ENCODE measurements around the gene ATP6V0C. TPM values are rescaled to one million over a fixed set of nuclear protein-coding genes. Genes with fewer than 3 reads are reported as not detected.

The ATP6V0C gene
- total RNA-seq, 1 experiment from 2014 or later: 260 TPM

- H3K4me3 Mint-ChIP-seq (ENCODE audit: low read depth, unreplicated experiment): no peak overlapping the region
- no peaks in the 10 kb centered on the region for H3K9me3 Mint-ChIP-seq (ENCODE audit: low read depth, unreplicated experiment)
- no peaks in the 10 kb centered on the region for H3K4me1 Mint-ChIP-seq (ENCODE audit: low read depth, unreplicated experiment)
- no peaks in the 10 kb centered on the region for H3K27me3 Mint-ChIP-seq (ENCODE audit: unreplicated experiment)
- no TSS peak for BruUV-seq (replicated peaks)
- no peak for DNase-seq
- H3K36me3 Mint-ChIP-seq (ENCODE audit: insufficient read depth, unreplicated experiment): no peaks in the 10 kb centered on the region
- H3K27ac Mint-ChIP-seq (ENCODE audit: unreplicated experiment): no peak overlapping the region
- TF ChIP-seq CTCF (IDR thresholded peaks at IDR 0.05; ENCODE audit: unreplicated experiment): no peak
- CTCF ChIA-PET: no interaction called here
- intact Hi-C loops (cut with micrococcal nuclease; ENCODE audit: unreplicated experiment): no loop called here
Measured at GRCh38 chr16:2493605-2494004, 20.1 kb upstream of the ATP6V0C start.

- CTCF ChIA-PET: interaction anchor here (0.7 kb wide), 1 partner anchor 109 kb away, joined by 3 read pairs; no protein-coding TSS in a partner anchor
- Mint-ChIP-seq H3K4me1 (ENCODE audit: low read depth, unreplicated experiment) (no peaks in the 10 kb centered on the region), H3K27ac (ENCODE audit: unreplicated experiment) (no peak overlapping the region), H3K4me3 (ENCODE audit: low read depth, unreplicated experiment) (no peak overlapping the region), H3K9me3 (ENCODE audit: low read depth, unreplicated experiment) (no peaks in the 10 kb centered on the region), H3K27me3 (ENCODE audit: unreplicated experiment) (no peaks in the 10 kb centered on the region), H3K36me3 (ENCODE audit: insufficient read depth, unreplicated experiment) (no peaks in the 10 kb centered on the region)
- intact Hi-C loops (cut with micrococcal nuclease; ENCODE audit: unreplicated experiment): no loop called here
- TF ChIP-seq CTCF (IDR thresholded peaks at IDR 0.05; ENCODE audit: unreplicated experiment): no peak
- no peak for DNase-seq
- BruUV-seq (replicated peaks): no TSS peak
Measured at GRCh38 chr16:2494616-2495015, 19.1 kb upstream of the ATP6V0C start.

GRCh38 chr16:2495041-2495440, 18.7 kb upstream of the ATP6V0C start:
- Mint-ChIP-seq H3K27ac (ENCODE audit: unreplicated experiment) (no peak overlapping the region), H3K27me3 (ENCODE audit: unreplicated experiment) (no peaks in the 10 kb centered on the region), H3K36me3 (ENCODE audit: insufficient read depth, unreplicated experiment) (no peaks in the 10 kb centered on the region), H3K9me3 (ENCODE audit: low read depth, unreplicated experiment) (no peaks in the 10 kb centered on the region), H3K4me3 (ENCODE audit: low read depth, unreplicated experiment) (no peak overlapping the region), H3K4me1 (ENCODE audit: low read depth, unreplicated experiment) (no peaks in the 10 kb centered on the region)
- CTCF ChIA-PET: interaction anchor here (0.7 kb wide), 1 partner anchor 109 kb away, joined by 3 read pairs; no protein-coding TSS in a partner anchor
- BruUV-seq (replicated peaks): no TSS peak
- DNase-seq: no peak
- no peak for TF ChIP-seq CTCF (IDR thresholded peaks at IDR 0.05; ENCODE audit: unreplicated experiment)
- intact Hi-C loops (cut with micrococcal nuclease; ENCODE audit: unreplicated experiment): no loop called here

DNA sequence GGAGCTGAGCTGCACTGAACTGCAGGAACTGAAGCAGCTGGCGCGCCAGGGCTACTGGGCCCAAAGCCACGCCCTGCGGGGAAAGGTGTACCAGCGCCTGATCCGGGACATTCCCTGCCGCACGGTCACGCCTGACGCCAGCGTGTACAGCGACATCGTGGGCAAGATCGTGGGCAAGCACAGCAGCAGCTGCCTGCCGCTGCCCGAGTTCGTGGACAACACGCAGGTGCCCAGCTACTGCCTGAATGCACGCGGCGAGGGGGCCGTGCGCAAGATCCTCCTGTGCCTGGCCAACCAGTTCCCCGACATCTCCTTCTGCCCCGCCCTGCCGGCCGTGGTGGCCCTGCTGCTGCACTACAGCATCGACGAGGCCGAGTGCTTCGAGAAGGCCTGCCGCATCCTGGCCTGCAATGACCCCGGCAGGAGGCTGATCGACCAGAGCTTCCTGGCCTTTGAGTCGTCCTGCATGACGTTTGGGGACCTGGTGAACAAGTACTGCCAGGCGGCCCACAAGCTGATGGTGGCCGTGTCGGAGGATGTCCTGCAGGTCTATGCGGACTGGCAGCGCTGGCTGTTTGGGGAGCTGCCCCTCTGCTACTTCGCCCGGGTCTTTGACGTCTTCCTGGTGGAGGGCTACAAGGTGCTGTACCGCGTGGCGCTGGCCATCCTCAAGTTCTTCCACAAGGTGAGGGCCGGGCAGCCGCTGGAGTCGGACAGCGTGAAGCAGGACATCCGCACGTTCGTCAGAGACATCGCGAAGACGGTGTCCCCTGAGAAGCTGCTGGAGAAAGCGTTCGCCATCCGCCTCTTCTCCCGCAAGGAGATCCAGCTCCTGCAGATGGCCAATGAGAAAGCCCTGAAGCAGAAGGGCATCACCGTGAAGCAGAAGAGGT, 17.3 kb upstream of the ATP6V0C start:
- H3K36me3 Mint-ChIP-seq (ENCODE audit: insufficient read depth, unreplicated experiment): no peaks in the 10 kb centered on the region
- no TSS peak for BruUV-seq (replicated peaks)
- intact Hi-C loops (cut with micrococcal nuclease; ENCODE audit: unreplicated experiment): no loop called here
- no peak overlapping the region for H3K4me3 Mint-ChIP-seq (ENCODE audit: low read depth, unreplicated experiment)
- no peaks in the 10 kb centered on the region for H3K4me1 Mint-ChIP-seq (ENCODE audit: low read depth, unreplicated experiment)
- TF ChIP-seq CTCF (IDR thresholded peaks at IDR 0.05; ENCODE audit: unreplicated experiment): no peak
- CTCF ChIA-PET: no interaction called here
- no peak for DNase-seq
- H3K27ac Mint-ChIP-seq (ENCODE audit: unreplicated experiment): no peak overlapping the region
- H3K27me3 Mint-ChIP-seq (ENCODE audit: unreplicated experiment): no peaks in the 10 kb centered on the region
- H3K9me3 Mint-ChIP-seq (ENCODE audit: low read depth, unreplicated experiment): no peaks in the 10 kb centered on the region
